C4-2B (cell line): ENCODE results near the gene CCDC91.

ENCODE experiments used
- H3K27ac ChIP-seq: fragments of 450-650 bp; 2 replicates; pipeline ENCODE4 v1.5.1; 2017
- CTCF ChIP-seq: fragments of 450-650 bp; conservative IDR thresholded peaks from 2 replicates; pipeline ENCODE4 v1.5.1; 2017; ENCODE audit warnings: mild to moderate bottlenecking
- ZFX ChIP-seq: fragments of 450-650 bp; IDR thresholded peaks from 2 replicates; pipeline ENCODE4 v1.6.1; 2017

The CCDC91 gene

GRCh38 chr12:28232211-28232928, 42.1 kb downstream of the CCDC91 start:
- H3K27ac ChIP-seq, result no peak overlapping the region
- TF ChIP-seq CTCF (no peak), ZFX (no peak)

DNA sequence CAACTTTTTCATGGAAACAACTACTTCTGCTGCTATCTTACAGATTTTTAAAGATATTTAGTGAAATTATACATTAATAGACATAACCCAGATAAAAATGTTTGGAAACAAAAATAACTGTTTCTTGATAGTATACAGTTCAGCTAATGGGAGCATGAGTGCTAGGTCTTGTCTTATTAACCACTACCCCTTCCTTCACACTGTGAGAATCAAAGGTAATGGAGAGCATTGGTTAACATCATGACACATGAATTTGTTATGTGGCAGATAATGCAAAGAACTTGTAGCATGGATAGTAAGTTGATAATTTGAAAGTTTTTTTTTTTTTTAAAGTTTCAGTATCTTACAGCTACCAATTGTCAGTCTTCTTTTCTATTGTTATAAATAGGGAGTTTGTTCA, 44.2 kb downstream of the CCDC91 start:
- no peak overlapping the region for H3K27ac ChIP-seq
- TF ChIP-seq ZFX (no peak), CTCF (no peak)

DNA sequence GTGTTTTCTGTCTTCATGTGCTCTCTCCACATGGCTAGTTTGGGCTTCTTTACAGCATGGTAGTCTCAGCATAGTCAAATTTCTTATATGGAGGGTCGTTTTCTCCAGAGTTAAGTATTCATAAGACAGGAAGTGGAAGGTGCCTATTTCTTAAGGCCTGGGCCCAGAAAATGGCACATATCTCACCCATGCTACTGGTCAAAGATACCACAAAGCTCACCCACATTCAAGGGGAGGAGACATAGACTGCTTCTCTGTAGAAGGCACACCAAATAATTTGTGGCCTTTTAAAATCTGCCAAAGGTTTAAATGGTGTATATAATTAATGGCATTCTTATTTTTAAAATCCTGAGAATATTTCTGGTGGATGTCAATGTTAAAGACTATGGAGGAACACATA, 44.8 kb downstream of the CCDC91 start:
- no peak overlapping the region for H3K27ac ChIP-seq
- no peak for TF ChIP-seq ZFX
- no peak for TF ChIP-seq CTCF

DNA sequence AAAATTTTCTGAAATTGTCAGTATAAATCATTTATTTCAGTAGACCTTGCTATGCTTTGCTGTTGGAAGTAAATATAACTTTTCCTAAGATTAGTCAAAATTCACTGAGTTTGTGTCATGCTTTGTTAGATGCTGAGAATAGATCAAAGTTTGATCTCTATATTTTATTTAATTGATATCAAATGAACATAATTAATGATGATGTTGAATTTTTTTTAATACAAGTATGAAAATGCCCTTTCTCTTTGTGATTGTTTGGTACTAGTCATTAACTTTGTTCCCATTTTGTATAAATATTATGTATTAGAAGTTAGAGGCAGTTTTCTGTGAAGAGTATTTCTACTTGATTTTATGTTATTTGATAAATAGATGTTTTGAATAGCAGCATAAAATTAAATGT, 45.7 kb downstream of the CCDC91 start:
- H3K27ac ChIP-seq, result no peak overlapping the region
- no peak for TF ChIP-seq CTCF
- TF ChIP-seq ZFX, result no peak

- H3K27ac ChIP-seq, result no peak overlapping the region
- peak; percentile 43 for TF ChIP-seq CTCF
- no peak for TF ChIP-seq ZFX
Measured at GRCh38 chr12:28237423-28237822, 47.2 kb downstream of the CCDC91 start.

GRCh38 chr12:28239918-28240317, 49.7 kb downstream of the CCDC91 start:
- no peak overlapping the region for H3K27ac ChIP-seq
- no peak for TF ChIP-seq CTCF
- no peak for TF ChIP-seq ZFX

GRCh38 chr12:28240853-28241252, 50.6 kb downstream of the CCDC91 start:
- TF ChIP-seq ZFX (no peak), CTCF (no peak)
- no peak overlapping the region for H3K27ac ChIP-seq
